ENCODE measurements around the gene TOMM40. TPM values are rescaled to one million over a fixed set of nuclear protein-coding genes. Genes with fewer than 3 reads are reported as not detected.

TOMM40 gene
- total and polyA plus RNA-seq, 2 of the 13 experiments (the other 11 are each of a cell fraction or from before 2014, with no cell fraction given) = 72.0 to 110 TPM

GRCh38 chr19:44856421-44857083 is 34.5 kb upstream of the TOMM40 start (continued):
- TF ChIP-seq USF2 (IDR thresholded peaks at IDR 0.05; ENCODE audit: low read depth, low read length) (no peak), USF2 (CRISPR knock-in tag; IDR thresholded peaks at IDR 0.05; ENCODE audit: borderline replicate concordance) (no peak), HHEX (CRISPR knock-in tag; IDR thresholded peaks at IDR 0.05) (no peak), ZNF33A (CRISPR knock-in tag; IDR thresholded peaks at IDR 0.05; ENCODE audit: borderline replicate concordance) (no peak), ZNF503 (CRISPR knock-in tag; IDR thresholded peaks at IDR 0.05) (no peak), NFE2 (CRISPR knock-in tag; IDR thresholded peaks at IDR 0.05) (no peak), GTF3A (CRISPR knock-in tag; conservative IDR thresholded peaks at IDR 0.05) (no peak), ZNF430 (CRISPR knock-in tag; IDR thresholded peaks at IDR 0.05) (no peak), ZFP36 (IDR thresholded peaks at IDR 0.05; ENCODE audit: borderline replicate concordance, low read depth, low read length, partially characterized antibody) (no peak), ARID2 (CRISPR knock-in tag; IDR thresholded peaks at IDR 0.05; ENCODE audit: borderline replicate concordance) (no peak), FOXO4 (CRISPR knock-in tag; conservative IDR thresholded peaks at IDR 0.05) (no peak), CBX1 (IDR thresholded peaks at IDR 0.05; ENCODE audit: low read depth) (no peak), ZNF891 (CRISPR knock-in tag; IDR thresholded peaks at IDR 0.05) (no peak), BRD4 (CRISPR knock-in tag; IDR thresholded peaks at IDR 0.05) (no peak), HDAC2 (CRISPR knock-in tag; IDR thresholded peaks at IDR 0.05) (0 out of 2 replicates have a peak, but pooled peaks have one; percentile 23), ZNF749 (CRISPR knock-in tag; IDR thresholded peaks at IDR 0.05; ENCODE audit: borderline replicate concordance) (no peak), ZNF256 (CRISPR knock-in tag; conservative IDR thresholded peaks at IDR 0.05) (no peak), STAG1 (CRISPR knock-in tag; IDR thresholded peaks at IDR 0.05) (no peak), ZNF709 (CRISPR knock-in tag; IDR thresholded peaks at IDR 0.05) (no peak), ZNF124 (CRISPR knock-in tag; IDR thresholded peaks at IDR 0.05) (no peak), ZNF7 (CRISPR knock-in tag; IDR thresholded peaks at IDR 0.05) (no peak), HNRNPK (IDR thresholded peaks at IDR 0.05; ENCODE audit: low read depth, low read length, poor library complexity, severe bottlenecking) (no peak), ZNF691 (CRISPR knock-in tag; IDR thresholded peaks at IDR 0.05; ENCODE audit: borderline replicate concordance, low read depth) (no peak), ZNF253 (CRISPR knock-in tag; IDR thresholded peaks at IDR 0.05; ENCODE audit: borderline replicate concordance) (no peak), CHCHD3 (CRISPR knock-in tag; IDR thresholded peaks at IDR 0.05) (no peak)

Data from HepG2 (cell line).